Transverse colon (tissue), 4 donors: ENCODE results near the gene ZNF644.
"Not testable (repeated sequence)": the region's sequence is repeated elsewhere in the genome, so short reads cannot be mapped to it uniquely, and the experiment has no call there.

ENCODE experiments used
- POLR2A ChIP-seq: fragments of 450-650 bp; IDR thresholded peaks from one replicate; pipeline ENCODE4 v1.6.1; 2016; ENCODE audit warnings: antibody characterized with exemption, mild to moderate bottlenecking, moderate library complexity
- POLR2AphosphoS5 ChIP-seq, 3 donors: sonication (generic); formaldehyde crosslinking; IDR thresholded peaks; one replicate each; pipeline ENCODE4 v1.6.1; 2016; ENCODE audit warnings: antibody characterized with exemption in 3 of 3
- TF ChIP-seq, protein P1 (sequence below), 5 experiments: fragments of 200-600 bp in 3 of 5; fragments of 450-650 bp in 2 of 5; sonication (generic) in 3 of 5; IDR thresholded peaks; 1 replicate in 2 of 5; 2 replicates in 3 of 5; pipeline ENCODE4 v1.5.1; 2016 to 2017; ENCODE audit warnings: antibody characterized with exemption in 5 of 5, inconsistent platforms in 3 of 5, mild to moderate bottlenecking in 2 of 5, moderate library complexity in 1 of 5

DNA sequence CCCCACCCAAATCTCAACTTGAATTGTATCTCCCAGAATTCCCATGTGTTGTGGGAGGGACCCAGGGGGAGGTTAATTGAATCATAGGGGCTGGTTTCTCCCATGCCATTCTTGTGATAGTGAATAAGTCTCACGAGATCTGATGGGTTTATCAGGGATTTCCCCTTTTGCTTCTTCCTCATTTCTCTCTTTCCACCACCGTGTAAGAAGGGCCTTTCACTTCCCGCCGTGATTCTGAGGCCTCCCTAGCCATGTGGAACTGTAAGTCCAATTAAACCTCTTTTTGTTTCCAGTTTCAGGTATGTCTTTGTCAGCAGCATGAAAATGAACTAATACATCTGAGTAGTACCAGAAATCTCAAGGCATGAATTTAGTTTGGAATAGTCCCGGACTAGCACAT is 41.6 kb upstream of the ZNF644 start:
- TF ChIP-seq, protein P1, sequence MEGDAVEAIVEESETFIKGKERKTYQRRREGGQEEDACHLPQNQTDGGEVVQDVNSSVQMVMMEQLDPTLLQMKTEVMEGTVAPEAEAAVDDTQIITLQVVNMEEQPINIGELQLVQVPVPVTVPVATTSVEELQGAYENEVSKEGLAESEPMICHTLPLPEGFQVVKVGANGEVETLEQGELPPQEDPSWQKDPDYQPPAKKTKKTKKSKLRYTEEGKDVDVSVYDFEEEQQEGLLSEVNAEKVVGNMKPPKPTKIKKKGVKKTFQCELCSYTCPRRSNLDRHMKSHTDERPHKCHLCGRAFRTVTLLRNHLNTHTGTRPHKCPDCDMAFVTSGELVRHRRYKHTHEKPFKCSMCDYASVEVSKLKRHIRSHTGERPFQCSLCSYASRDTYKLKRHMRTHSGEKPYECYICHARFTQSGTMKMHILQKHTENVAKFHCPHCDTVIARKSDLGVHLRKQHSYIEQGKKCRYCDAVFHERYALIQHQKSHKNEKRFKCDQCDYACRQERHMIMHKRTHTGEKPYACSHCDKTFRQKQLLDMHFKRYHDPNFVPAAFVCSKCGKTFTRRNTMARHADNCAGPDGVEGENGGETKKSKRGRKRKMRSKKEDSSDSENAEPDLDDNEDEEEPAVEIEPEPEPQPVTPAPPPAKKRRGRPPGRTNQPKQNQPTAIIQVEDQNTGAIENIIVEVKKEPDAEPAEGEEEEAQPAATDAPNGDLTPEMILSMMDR (IDR thresholded peaks at IDR 0.05), result not testable (repeated sequence)
- TF ChIP-seq POLR2A; POLR2AphosphoS5 (IDR thresholded peaks at IDR 0.05): not testable (repeated sequence)
